HG03439 (cell line): ENCODE data around the gene NEUROG3.

Experiments used
- ATAC-seq: cut with Tn5 transposase; IDR thresholded peaks from one replicate; pipeline ENCODE4 v1.9.1; 2021; ENCODE audit warnings: mild to moderate bottlenecking, moderate library complexity; ENCODE audit not compliant: unreplicated experiment

Gene NEUROG3, protein sequence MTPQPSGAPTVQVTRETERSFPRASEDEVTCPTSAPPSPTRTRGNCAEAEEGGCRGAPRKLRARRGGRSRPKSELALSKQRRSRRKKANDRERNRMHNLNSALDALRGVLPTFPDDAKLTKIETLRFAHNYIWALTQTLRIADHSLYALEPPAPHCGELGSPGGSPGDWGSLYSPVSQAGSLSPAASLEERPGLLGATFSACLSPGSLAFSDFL

DNA sequence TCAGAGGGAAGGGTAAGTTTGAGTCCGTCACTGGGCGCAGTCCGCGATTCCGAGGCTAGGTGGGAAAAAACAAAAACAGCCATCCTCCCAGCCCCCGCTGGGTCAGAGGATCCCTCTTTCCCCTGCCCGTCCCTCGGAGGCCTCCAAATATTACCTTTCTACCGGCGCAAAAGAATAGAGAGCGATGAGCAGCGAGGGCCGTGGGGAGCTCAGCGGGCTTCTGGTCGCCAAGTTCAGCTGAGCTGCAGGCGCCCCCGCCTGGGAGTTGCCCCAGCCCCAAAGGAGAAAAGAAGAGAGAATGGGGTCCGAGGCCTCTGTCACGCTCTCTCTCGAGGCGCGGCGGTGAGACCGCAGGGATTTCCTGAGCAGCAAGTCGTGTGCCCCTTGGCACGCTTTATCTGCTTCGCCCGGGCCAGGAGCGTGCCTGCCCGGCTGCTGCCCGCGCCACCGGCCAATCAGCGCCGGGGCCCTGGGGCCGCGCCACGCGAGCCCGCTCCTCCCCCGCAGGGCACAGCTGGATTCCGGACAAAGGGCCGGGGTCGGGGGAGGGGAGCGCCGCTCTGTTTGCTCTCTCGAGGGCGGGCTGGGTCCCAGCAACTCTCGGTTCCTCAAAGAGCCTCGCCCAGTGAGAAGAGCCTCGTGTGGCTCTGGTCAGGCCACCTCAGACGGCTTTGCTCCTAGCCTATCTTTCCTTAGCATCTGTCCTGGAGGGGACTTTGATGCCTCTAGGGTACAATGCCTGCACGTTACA lies at the start of gene NEUROG3:
Gene NEUROG3, minus strand, starts transcription at position 367 of the 751 bp plus-strand sequence. CDS start 379 bp downstream, outside the sequence.
- peak; percentile 71 for ATAC-seq

- ATAC-seq, result no peak
Observed at GRCh38 chr10:69620625-69621024, 47.4 kb upstream of the NEUROG3 start.

- ATAC-seq, result no peak
Observed at GRCh38 chr10:69619626-69620025, 46.4 kb upstream of the NEUROG3 start.

GRCh38 chr10:69618746-69619145 lies 45.5 kb upstream of the NEUROG3 start:
- no peak for ATAC-seq

- no peak for ATAC-seq
Observed at GRCh38 chr10:69616358-69616757, 43.1 kb upstream of the NEUROG3 start.

DNA sequence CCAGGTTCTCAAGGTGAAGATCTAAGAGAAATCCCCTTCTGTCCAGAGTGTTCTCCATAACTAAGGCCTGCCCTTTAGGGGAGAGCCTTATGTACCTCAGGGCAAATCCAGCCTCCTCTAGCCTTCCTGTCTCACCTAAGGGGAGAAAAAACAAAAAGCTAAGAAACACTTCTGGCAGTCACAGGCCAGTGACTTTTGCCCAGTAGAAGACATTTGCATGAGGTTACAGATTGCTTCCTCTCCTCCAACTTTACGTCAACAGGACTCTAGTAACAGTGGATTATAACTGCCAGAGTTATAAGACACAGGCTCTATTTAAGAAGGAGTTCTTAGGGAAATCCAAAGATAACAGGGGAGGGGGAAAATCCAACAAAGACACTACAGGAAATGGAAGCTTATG lies 40.9 kb upstream of the NEUROG3 start:
- no peak for ATAC-seq

DNA sequence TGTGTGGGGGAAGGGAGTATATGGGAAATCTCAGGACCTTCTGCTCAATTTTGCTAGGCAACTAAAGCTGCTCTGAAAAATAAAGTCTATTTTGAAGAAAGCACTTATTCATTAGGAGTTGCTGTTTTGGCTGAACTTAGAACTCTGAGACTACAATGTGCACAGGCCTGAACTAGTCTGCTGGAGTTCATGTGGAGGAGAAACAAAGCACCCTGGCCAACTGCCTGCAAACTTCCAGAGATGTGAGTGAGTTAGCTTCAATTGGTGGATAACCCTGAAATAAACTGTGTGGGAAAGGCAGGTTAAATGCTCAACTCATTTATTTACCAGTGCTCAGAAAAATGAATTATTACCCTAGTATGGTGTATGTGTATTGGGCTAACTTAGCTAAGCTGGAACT lies 39.5 kb upstream of the NEUROG3 start:
- ATAC-seq, result no peak

DNA sequence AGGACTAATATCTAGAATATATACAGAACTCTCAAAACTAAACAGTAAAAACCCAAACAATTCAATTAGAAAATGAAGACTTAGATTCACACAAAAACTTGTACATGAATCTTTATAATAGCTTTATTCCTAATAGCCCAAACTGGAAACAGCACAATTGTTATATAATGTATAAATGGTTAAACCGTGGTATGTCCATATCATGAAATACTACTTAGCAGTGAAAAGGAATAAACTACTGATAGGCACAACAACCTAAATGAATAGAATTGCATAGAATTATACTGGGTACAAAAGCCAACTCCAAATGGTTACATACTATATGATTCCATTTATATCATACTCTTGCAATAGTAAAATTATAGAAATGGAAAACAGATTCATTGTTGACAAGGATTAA lies 35.9 kb upstream of the NEUROG3 start:
- no peak for ATAC-seq

DNA sequence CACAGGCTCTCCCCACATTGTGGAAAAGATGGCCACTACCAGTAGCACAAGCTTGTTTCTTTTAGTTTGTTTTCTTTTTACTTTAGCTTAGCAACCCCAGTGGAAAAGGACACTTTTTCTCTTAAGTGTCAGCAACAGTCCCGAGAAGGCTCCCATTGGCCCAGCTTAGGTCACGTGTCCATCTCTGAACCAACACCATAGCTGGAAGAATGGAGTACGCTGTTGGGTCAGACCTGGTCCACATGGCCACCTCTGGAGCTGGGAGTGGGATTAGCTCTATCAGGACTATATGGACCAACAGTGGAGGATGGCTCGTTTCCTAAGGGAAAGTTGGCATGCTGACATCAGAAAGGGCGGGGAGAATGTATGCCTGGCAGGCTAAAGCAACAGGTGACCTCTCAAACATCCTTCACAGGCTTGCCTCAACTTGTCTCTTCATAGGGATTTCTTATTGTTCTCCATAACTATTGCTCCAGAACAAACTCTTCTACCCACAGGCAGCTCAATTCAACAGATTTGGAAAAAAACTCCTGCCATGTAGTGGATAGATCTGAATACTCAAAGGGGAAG lies 27.6 kb upstream of the NEUROG3 start:
- ATAC-seq, result no peak

GRCh38 chr10:69588358-69588757 lies 15.1 kb upstream of the NEUROG3 start:
- ATAC-seq, result no peak

- no peak for ATAC-seq
Observed at GRCh38 chr10:69584624-69585023, 11.4 kb upstream of the NEUROG3 start.

DNA sequence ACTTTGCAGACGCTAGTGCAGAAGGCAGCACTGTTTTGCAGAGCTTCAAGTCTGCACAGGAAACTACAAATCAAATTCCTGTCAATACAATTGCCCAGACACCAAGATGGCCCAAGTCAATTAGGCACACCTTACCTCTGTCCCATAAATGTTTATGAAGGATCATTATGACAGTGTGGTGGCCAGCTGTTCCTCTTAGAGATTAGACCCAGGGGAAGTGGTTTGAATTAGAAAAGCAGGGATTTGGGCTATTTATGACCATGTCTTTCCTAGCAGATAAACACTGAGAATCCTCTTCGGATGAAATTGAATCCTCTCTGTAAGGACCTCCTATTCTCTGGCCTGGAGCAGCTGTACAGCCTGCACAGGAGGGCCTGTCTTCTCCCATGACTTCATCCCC lies 9.9 kb upstream of the NEUROG3 start:
- ATAC-seq, result no peak

DNA sequence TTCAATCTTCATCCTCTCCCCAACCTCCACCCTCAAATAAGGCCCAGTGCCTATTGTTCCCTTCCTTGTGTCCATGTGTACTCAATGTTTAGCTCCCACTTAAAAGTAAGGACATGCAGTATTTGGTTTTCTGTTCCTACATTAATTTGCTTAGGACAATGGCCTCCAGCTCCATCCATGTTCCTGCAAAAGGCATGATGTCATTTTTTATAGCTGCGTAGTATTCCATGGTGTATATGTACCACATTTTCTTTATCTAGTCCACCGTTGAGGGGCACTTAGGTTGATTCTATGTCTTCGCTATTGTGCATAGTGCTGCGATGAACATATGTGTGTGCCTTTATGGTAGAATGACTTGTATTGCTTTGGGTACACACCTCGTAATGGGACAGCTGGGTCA lies 7.2 kb upstream of the NEUROG3 start:
- no peak for ATAC-seq

- ATAC-seq, result no peak
Observed at GRCh38 chr10:69579464-69580060, 6.3 kb upstream of the NEUROG3 start.

- no peak for ATAC-seq
Observed at GRCh38 chr10:69578508-69578991, 5.3 kb upstream of the NEUROG3 start.

- ATAC-seq, result no peak
Observed at GRCh38 chr10:69577268-69578232, 4.3 kb upstream of the NEUROG3 start.

GRCh38 chr10:69576334-69577011 lies 3.3 kb upstream of the NEUROG3 start:
- no peak for ATAC-seq

DNA sequence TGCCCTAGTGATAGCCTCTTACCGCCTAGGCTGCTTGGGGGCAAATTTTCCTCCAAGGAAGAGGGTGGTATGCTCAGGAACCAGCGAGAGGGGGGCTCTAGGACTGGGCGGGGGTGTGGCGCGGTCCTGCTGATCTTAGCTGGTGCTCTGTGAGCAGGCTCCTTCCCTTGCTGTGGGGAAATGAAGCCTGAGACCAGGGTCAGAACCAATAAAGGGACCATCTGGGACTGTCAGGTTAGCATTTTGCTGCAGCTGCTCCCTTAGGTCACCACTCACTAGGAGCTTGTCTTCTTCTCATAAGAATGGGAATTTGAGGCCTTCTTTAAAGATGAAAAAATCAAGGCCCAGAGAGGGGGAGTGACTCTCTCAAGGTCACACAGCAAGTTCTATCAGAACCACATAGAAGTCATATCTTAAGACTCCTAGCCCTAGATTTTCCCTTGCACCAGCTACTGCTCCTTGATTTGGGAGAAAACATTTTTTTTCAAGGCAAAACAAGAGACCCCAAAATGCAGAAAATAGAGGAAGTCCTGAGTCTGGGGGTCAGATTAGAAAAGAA lies 2.0 kb upstream of the NEUROG3 start:
- ATAC-seq, result no peak

GRCh38 chr10:69574571-69574978 lies 1.4 kb upstream of the NEUROG3 start:
- ATAC-seq, result no peak
